Smooth muscle cell (in vitro differentiated cells): ENCODE results near the gene SNX33. TPM values are rescaled to one million over a fixed set of nuclear protein-coding genes. Genes with fewer than 3 reads are reported as not detected.

ENCODE experiments used
- DNase-seq: peaks from one replicate; lab custom pipeline; 2025; ENCODE audit not compliant: unreplicated experiment; lab: John Stamatoyannopoulos, UW
- H2AFZ ChIP-seq: fragments of 200-600 bp; sonication (generic); 2 replicates; pipeline ENCODE4 v1.6.0; 2016; ENCODE audit warnings: antibody characterized with exemption, low read depth, mild to moderate bottlenecking
- H3F3A ChIP-seq: fragments of 200-600 bp; sonication (generic); 2 replicates; pipeline ENCODE4 v1.6.0; 2017; ENCODE audit warnings: antibody characterized with exemption, low read depth
- H3K27ac ChIP-seq: fragments of 200-600 bp; sonication (generic); 2 replicates; pipeline ENCODE4 v1.5.1; 2016; ENCODE audit warnings: low read depth, mild to moderate bottlenecking
- H3K27me3 ChIP-seq: fragments of 200-600 bp; sonication (generic); 2 replicates; pipeline ENCODE4 v1.6.1; 2016; ENCODE audit warnings: low read depth, mild to moderate bottlenecking
- H3K36me3 ChIP-seq: fragments of 200-600 bp; sonication (generic); 2 replicates; pipeline ENCODE4 v1.5.1; 2016; ENCODE audit warnings: low read depth
- H3K4me1 ChIP-seq: fragments of 200-600 bp; sonication (generic); 2 replicates; pipeline ENCODE4 v1.5.1; 2016; ENCODE audit warnings: low read depth
- H3K4me2 ChIP-seq: fragments of 200-600 bp; sonication (generic); 2 replicates; pipeline ENCODE4 v1.6.0; 2016; ENCODE audit warnings: mild to moderate bottlenecking
- H3K4me3 ChIP-seq: fragments of 200-600 bp; sonication (generic); 2 replicates; pipeline ENCODE4 v1.5.1; 2016; ENCODE audit warnings: mild to moderate bottlenecking
- H3K79me2 ChIP-seq: fragments of 200-600 bp; sonication (generic); 2 replicates; pipeline ENCODE4 v1.6.0; 2016; ENCODE audit warnings: low read depth, mild to moderate bottlenecking
- H3K9ac ChIP-seq: fragments of 200-600 bp; sonication (generic); 2 replicates; pipeline ENCODE4 v1.6.0; 2016; ENCODE audit warnings: low read depth
- H3K9me3 ChIP-seq: fragments of 200-600 bp; sonication (generic); replicated peaks from 2 replicates; pipeline ENCODE4 v1.5.1; 2016; ENCODE audit warnings: low read depth
- H4K20me1 ChIP-seq: fragments of 200-600 bp; sonication (generic); 2 replicates; pipeline ENCODE4 v1.6.0; 2016; ENCODE audit warnings: low read depth
- CTCF ChIP-seq: fragments of 200-600 bp; sonication (generic); IDR thresholded peaks from 2 replicates; pipeline ENCODE4 v1.5.1; 2017; ENCODE audit warnings: borderline replicate concordance, mild to moderate bottlenecking, antibody characterized with exemption; ENCODE audit not compliant: insufficient read depth, poor library complexity, severe bottlenecking
- WGBS: methylation state at CpG from one replicate; pipeline ENCODE4 v1.1.7; 2016; ENCODE audit warnings: low lambda C conversion rate; 5-methylcytosine and 5-hydroxymethylcytosine counted together
- polyA plus RNA-seq: library from polyadenylated mRNA; unstranded; fragments of >200 nt; fragmentation: Nextera tagmentation; extraction: Ambion mirVana; gene quantifications from 2 replicates; pipeline ENCODE4 v1.2.1, GENCODE V29; 2016
- total RNA-seq: library from RNA; depleted of rRNA; stranded (reverse); fragments of >200 nt; gene quantifications from 2 replicates; pipeline ENCODE4 v1.2.3, GENCODE V29; 2014

Gene SNX33
- total and polyA plus RNA-seq, 2 experiments from 2014 or later: 13.6 to 14.2 TPM

GRCh38 chr15:75662823-75663519 lies 15.3 kb downstream of the SNX33 start:
- no peak for TF ChIP-seq CTCF
- Histone ChIP-seq H3K4me3 (no peak overlapping the region), H3K9me3 (no peaks in the 10 kb centered on the region), H3K36me3 (no peaks in the 10 kb centered on the region), H2AFZ (no peak overlapping the region), H3K79me2 (no peaks in the 10 kb centered on the region), H3K4me1 (peaks cover 10% of the 10 kb centered on the region), H3F3A (peaks cover 8% of the 10 kb centered on the region), H3K9ac (no peak overlapping the region), H3K27me3 (no peaks in the 10 kb centered on the region), H3K27ac (no peak overlapping the region), H3K4me2 (no peak overlapping the region), H4K20me1 (peaks cover 7% of the 10 kb centered on the region)
- no peak for DNase-seq
- 95% methylated on average over 9 of the region's 9 CpGs for WGBS

- Histone ChIP-seq H3K4me1 (peaks cover 10% of the 10 kb centered on the region), H3F3A (peaks cover 8% of the 10 kb centered on the region), H3K9ac (no peak overlapping the region), H4K20me1 (no peaks in the 10 kb centered on the region), H3K27me3 (no peaks in the 10 kb centered on the region), H3K9me3 (no peaks in the 10 kb centered on the region), H2AFZ (no peak overlapping the region), H3K4me2 (no peak overlapping the region), H3K27ac (no peak overlapping the region), H3K4me3 (no peak overlapping the region), H3K79me2 (no peaks in the 10 kb centered on the region), H3K36me3 (no peaks in the 10 kb centered on the region)
- 92% methylated on average over 11 of the region's 11 CpGs for WGBS
- DNase-seq: no peak
- no peak for TF ChIP-seq CTCF
These were observed 16.3 kb downstream of the SNX33 start for GRCh38 chr15:75663931-75664421.

GRCh38 chr15:75666823-75667501 lies 19.2 kb downstream of the SNX33 start:
- Histone ChIP-seq H3K4me2 (peak overlapping the region; percentile 37), H3K27me3 (no peaks in the 10 kb centered on the region), H4K20me1 (no peaks in the 10 kb centered on the region), H3K4me1 (peaks cover 10% of the 10 kb centered on the region), H3K79me2 (no peaks in the 10 kb centered on the region), H3K27ac (peak overlapping the region; percentile 95), H3F3A (peaks cover 8% of the 10 kb centered on the region), H3K9me3 (no peaks in the 10 kb centered on the region), H2AFZ (no peak overlapping the region), H3K36me3 (no peaks in the 10 kb centered on the region), H3K4me3 (no peak overlapping the region), H3K9ac (peak overlapping the region; percentile 77)
- no peak for TF ChIP-seq CTCF
- peak; percentile 30 for DNase-seq
- WGBS: 64% methylated on average over 14 of the region's 15 CpGs
